HG03354 (cell line): Measurements from ENCODE around the gene CUL7.
"Not testable (repeated sequence)": the region's sequence is repeated elsewhere in the genome, so short reads cannot be mapped to it uniquely, and the experiment has no call there.

Experiments used
- ATAC-seq: cut with Tn5 transposase; IDR thresholded peaks from one replicate; pipeline ENCODE4 v1.9.1; 2021; ENCODE audit warnings: mild to moderate bottlenecking; ENCODE audit not compliant: unreplicated experiment, poor library complexity, severe bottlenecking

Gene CUL7

DNA sequence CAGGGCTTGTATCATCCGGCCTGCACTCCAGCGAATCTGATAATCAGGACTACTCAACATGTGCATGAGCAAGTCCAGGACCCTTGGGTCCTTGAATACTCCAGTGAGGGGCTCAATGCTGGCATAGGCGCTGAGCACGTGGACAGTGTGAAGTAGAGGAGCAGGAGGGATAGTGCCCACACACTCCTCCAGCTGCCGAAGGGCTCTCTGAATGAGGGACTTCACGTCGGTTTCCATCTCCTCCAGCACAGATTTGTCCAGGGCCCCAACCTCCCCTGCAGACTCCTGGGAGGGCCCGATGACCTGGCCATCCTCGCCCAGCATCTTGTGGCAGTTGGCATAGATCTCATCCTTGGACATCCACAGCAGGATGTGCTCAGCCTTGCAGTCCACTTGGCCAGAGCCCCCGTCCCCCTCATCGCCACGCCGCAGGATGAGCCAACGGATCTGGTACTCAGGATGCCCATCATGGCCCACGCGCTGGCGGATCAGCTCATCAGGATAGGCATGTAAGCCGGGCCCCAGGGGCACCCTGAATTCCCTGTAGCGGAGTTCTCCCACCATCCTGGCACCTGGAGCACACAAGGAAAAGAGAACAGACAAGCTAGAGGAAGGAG lies 1.3 kb downstream of the CUL7 start:
- no peak for ATAC-seq

DNA sequence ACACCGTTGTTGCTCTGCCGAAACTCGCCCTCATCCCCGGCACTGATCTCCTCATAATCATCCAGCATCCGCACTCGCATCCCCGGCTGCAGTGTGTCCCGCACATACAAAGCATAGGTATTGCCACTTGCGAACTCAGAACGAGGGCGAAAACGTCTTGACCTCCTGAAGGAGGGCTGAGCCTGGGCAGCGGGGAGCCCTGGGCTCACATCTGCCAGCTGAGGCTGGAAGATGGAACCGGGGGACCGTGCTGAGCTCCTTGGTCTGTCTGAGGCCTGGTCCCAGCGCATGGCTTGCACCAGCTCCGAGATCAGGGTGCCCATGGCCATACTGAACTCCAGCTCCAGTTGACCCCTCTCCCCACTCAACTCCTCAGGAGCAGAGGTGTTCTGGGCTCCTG lies 2.7 kb downstream of the CUL7 start:
- no peak for ATAC-seq

DNA sequence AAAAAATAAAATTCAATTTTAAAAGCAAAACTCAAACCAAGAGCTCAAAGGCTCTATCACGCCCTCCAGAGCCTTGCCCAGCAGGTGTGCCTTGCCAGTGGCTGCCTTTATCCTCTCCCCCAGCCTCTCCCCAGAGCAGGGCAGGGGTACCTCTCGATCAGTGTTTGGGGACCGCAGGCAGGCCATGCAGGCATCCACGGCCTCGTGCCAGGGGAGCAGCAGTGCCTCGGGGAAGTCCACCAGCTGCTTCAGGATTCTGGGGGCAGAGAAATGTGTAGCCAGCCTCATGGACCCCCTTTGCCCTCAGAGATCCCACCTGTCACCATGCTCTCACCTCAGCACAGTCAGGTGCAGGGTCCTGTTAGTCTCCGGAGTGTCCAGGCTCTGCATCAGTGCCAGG lies 5.7 kb downstream of the CUL7 start:
- no peak for ATAC-seq

DNA sequence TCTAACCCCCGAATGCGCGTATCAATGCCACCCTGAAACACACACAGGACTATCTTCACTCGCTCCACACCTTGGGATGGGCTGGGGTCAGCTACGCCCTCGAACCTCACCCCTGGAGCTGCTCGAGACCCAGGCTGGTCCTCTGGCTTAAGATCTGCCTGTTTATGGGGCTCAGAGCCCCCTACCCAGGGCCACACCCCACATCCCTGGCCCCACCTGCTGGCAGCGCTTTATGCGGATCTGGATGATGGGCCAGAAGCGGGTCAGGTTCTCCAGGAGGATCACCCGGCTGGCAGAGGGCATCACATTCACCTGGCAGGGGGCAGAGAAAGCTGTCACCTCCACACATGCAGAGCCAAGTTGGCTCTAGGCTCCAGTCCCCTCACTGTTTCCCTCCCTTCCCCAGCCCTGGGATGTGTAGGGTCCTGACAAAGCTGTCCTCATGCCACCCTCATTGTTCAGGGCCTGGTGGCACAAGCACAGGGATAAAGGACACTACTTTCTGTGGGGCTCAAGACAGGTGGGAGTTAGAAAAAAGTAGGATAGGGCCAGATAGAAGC lies 8.2 kb downstream of the CUL7 start:
- ATAC-seq, result no peak

DNA sequence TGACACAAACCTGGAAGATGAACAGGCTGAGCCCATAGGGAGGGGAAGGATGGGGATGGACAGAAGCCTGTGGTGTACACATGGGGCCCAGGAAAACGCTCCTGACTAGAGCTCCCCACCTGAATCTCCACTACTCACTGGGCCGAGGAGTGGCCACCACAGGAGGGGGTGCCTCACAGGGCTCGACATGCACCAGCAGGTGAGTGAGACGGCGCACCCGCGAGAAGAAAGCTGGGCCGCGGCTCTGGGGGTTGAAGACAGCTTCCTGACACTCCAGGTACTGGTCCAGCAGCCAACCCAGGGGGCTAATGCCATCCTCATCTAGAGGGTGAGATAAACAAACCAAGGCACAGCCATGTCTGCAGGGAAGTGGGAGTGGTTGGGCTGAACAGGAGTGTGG lies 10.3 kb downstream of the CUL7 start:
- no peak for ATAC-seq

DNA sequence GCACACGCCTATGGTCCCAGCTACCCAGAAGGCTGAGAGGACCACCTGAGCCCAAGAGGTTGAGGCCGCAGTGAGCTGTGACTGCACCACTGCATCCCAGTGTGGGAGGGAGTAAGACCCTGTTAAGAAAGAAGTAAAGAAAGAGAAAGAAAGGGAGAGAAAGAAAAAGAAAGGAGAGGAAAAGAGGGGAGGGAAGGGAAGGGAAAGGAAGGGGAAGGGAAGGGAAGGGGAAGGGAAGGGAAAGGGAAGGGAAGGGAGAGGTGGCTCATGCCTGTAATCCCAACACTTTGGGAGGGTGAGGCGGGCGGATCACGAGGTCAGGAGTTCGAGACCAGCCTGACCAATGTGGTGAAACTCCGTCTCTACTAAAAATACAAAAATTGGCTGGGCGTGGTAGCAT lies 12.2 kb downstream of the CUL7 start:
- not testable (repeated sequence) for ATAC-seq

DNA sequence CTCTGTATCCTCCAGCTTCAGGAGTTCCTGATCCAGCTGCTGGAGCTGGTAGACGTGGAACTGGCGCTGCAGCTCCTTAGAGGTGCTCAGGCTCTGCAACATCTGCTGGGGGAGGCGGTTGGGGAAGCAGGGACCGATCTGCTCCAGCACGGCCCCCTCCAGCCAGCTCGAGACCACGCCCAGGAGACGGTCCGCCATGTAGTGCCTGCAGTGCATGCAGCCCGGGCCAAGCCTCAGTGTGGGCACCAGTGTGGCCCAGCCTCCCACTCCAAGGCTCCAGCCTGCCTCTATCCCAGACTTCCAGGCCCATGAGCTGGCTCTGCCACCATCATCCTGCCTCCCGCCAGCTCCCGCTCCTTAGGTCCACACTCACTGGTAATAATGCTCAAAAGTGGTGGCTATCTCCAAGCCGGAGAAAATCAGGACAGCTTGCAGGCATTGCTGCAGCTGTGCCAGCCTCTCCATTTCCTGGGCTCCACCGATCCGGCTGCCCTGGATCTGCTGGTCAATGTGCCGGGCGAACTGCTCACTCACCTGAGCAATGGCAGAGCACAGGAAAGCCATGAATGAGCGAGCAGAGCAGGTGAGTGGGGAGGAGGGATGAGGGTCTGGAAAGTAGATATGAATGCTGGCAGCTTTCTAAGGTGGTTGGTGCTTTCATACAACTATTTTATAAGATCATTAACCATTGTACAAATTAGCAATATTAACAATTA lies 13.0 kb downstream of the CUL7 start:
- ATAC-seq, result no peak

DNA sequence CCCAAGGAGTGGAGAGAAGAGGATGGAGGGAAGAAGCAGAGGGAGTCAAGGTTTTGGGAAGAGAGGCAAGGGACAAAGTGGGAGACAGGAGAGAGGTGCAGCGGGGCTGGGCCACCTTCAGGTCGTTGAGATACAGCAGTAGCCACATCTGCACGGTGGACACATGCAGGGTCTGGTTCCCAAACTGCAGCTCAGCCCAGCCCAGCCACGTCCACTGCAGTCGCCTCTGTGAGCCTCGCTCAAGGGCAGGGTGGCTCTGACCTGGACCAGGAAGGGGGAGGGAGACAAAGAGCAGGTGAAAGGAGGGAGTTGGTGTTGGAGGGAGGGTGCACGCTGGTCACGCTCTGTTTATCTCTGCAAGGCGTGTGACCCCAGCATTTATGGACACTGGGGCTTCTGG lies 14.9 kb downstream of the CUL7 start:
- no peak for ATAC-seq

DNA sequence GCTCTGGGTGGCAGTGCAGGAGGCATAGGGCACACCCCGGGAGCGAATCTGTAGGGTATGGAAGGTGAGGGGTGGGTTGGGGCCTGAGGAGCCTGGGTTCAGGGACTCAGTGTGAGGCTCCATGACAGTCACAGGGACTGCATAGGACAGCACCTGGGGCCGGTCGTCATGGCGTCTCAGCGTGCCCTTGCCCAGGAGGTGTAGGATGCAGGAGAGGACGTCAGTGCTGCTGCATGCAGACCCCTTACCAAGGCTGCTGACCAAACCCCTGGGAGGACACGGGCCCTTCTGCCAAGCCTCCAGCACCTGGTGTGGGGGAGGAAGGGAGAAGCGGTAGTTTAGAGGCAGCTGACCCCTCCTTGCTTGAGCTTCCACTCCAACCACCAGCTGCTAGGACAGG lies 15.9 kb downstream of the CUL7 start:
- ATAC-seq, result no peak

DNA sequence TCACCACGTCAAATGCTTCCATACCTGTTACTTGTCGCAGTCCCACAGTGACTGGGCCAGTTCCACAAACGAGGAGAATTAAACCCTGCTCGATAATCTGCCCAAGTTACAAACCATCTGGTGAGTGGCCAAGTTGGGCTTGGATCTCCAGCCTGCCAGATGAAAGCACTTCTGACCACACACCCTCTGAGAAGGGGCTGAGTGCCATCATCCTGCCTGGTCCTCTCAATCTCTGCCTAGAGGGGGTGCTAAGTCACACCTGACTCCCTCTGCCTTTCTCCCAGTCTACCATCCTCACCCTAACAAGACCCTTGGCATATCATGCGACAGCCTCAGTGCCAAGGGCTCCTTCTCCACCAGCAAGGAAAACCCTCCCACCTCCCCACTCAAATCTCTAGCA lies 16.5 kb downstream of the CUL7 start:
- no peak for ATAC-seq

DNA sequence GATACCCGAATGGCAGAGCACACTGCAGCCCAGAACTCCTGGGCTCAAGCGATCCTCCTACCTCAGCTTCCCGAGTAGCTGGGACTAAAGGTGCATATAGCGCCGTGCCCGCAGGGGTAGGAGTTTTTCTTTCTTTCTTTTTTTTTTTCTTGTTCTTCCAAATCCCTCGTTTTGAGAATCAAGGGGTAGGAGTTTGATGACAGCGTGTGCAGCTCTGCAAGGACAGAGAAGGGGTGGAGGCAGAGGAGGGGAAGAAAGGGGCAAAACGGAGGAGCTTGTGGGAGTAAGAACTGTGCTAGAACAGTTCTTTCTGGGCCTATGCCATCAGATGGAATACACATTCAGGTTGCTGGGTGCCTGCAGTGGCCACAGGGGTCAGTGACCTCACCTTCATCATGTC lies 16.9 kb downstream of the CUL7 start:
- no peak for ATAC-seq

DNA sequence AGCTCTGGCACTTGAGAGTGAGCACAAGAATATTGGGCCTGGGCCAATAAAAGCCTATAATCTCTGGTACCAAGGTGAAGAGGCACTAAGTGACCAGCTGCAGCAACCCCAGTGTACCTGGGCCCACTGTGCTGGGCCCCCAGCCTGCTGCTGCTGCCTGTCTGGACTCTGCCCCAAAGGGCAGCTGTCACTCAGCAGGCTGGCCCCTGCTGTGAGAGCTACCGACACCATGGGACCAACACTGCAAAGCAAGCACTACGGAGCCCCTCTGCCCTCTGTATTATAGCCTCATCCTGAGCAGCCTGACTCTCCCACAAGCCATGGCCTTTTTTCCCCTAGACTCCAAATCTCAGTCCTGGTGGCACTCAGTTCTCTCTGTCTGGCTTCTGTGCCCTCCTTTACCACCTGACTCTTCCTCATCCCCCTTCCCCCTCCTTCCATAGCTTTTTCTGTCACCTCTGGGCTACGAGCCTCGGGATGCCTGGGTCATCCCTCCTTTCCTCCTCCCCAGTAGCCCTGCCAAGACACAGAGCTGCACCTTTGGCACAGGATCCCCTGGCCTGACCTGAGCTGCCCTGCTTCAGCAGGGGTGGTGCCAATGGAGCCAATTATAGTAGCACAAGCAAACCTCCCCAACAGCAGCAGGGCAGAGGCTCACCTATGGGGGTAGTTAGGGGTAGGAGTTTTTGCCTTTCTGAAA lies 18.0 kb downstream of the CUL7 start:
- no peak for ATAC-seq

DNA sequence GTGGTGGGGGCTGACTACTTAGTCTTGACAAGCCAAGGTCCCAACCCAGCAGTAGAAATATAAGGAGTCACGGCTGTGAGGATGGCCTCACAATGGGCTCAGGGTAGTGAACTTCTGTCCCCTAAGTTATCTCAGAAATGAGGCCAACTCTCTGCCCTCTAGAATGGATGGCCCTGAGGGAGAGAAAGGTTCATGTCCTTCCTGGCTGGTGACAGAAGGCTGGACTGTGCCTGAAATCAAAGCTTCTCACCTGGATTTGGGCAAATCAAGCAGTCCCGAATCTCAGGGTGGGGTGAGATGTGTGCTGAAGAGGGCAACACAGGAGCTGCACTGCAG lies 19.5 kb downstream of the CUL7 start:
- ATAC-seq, result no peak

DNA sequence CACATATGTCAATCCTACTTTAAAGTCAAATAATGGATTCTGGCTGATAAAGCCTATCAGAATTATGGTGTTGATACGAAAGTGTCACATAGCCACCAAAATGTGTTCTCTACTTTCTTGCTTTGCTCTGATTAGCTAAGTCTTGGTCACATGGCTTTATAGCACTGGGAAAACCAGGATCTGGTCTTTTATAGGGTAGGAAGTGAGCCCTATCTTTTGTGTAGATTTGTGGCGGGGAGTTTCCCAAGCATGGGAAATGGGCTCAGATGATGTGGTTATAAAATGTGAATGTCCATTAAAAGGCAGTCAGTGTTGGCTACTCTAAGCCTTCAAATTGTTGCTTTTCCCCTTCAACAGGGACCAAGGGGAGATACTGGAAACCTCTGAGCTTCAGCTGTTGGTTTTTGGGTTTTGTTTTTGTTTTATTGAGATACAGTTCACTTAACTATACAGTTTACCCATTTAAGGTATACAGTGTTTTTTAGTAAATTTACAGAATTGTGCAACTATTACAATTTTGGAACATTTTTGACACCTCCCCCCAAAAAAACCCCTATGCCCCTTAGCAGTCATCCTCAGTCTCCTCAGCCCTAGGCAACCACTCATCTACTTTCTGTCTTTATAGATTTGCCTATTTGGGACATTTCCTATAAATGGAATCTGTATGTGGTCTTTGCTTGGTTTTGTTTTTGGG lies 20.0 kb downstream of the CUL7 start:
- no peak for ATAC-seq

DNA sequence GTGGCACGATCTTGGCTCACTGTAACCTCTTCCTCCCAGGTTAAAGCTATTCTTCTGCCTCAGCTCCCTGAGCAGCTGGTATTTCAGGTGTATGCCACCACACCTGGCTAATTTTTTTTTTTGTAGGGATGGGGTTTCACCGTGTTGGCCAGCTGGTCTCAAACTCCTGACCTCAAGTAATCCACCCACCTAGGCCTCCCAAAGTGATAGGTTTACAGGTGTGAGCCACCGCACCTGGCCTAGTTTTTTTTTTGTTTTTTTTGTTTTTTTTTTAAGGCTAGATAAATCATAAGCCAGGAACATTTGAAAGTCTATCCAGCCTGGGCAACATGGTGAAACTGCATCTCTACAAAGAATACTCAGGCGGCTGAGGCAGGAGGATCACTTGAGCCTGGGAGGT lies 21.3 kb downstream of the CUL7 start:
- ATAC-seq, result no peak

DNA sequence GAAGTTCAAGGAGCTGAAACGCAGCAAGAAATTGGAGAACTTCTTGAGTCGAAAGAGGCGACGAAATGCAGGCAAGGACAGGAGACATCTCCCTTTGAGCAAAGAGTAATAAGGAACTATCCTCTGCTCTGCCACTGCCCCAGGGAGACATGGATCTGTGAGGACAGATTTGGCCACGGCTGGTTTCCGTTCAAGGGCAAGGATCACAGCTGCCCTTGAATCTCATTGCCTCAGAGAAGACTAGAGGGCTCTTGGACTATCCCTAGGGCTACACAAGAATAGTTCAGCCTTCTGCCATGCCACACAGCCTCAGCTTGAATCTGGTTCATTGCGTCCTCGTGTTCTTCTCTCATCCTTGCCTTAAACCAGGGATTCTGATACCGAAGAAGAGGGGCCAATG lies 24.5 kb downstream of the CUL7 start:
- no peak for ATAC-seq

DNA sequence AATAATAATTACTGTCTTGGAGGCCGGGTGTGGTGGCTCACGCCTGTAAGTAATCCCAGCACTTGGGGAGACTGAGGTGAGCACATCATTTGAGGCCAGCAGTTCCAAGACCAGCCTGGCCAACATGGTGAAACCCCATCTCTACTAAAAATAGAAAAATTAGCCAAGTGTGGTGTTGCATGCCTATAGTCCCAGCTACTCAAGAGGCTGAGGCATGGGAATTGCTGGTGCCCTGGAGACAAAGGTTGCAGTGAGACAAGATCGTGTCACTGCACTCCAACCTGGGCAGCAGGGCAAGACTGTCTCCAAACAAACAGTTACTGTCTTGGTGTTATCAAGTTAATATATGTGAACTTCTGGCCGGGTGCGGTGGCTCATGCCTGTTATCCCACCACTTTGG lies 27.3 kb downstream of the CUL7 start:
- ATAC-seq, result no peak

DNA sequence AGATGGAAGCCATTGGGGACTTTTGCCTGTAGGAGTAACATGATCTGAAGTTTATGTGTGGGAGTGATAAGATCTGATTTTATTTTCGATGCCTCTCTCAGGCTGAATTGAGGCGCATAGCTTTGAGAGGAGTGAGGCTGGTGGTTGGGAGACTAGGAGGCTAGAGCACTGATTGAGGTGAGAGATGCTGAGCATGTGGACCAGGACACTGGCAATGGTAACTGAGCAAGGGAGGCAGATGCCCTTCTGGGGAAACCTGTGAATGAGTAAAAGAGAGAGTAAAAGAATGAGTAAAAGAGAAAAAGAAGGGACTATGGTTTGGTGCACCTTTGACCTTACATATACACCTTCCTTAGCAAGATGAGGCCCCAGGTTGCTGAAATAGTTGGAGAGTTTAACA lies 29.2 kb downstream of the CUL7 start:
- no peak for ATAC-seq

DNA sequence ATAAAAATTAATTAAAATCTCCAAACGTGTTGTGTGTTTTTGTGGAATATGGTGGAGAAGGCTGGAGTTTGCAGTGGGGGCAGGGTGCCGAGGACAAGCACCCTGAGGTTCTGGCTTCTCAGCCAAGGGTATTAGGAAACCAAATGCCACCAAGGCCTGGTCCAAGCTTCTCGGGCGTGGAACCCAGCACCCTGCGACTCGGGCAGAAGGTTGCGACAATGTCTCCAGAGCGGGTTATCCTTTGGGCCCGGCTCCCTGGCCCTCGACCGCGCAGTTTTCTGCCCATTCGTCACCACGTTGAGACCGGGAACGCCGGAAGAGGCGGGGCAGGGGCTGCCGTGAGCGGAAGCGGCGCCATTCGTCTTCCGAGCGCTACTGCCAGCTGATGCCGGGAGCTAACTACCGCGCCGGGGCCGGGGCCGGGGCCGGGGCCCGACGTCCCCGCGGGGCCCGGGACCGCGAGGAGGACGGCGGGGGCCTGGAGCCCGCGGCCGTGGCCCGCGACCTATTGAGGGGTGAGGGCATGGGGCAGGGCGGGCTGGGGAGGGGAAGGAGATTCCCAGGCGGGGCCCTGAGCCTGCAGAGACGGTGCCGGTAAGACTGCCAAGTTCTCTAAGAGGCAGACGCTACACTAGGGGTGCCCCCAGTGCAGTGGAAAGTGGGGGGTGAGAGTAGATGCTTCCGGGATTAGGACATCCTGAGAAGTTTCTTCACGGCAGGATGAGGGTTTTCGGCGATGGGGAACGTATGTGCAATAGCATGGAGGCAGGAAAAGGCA lies 32.2 kb downstream of the CUL7 start, which contains the start of gene RRP36:
Gene RRP36, plus strand, starts transcription at position 354 of the 778 bp plus-strand sequence. Its CDS starts 32 bp downstream, at position 386.
- peak; percentile 79 for ATAC-seq

DNA sequence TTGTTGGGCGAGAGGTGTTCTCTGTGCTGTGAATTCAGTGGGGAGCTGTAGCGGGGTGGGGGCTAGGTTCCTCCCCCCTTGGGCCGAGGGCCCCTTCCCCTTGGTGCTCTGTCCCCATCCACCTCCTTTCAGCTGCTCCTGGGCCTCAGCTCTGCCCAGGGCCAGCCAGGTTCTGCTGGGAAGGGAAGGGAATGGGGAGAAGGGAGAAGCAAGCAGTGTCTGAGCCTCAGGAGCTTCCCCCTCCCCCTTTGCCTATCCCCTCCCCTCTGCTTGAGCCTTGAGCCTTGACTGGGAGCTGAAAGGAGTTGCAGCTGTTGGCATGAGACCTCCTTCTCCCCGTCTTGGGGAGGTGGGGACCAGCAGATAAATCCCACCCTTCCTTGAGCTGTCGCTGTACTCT lies 32.8 kb downstream of the CUL7 start:
- no peak for ATAC-seq
